ENCODE measurements around the gene PAPPA2. TPM values are rescaled to one million over a fixed set of nuclear protein-coding genes. Genes with fewer than 3 reads are reported as not detected.
"Not testable (repeated sequence)": the region's sequence is repeated elsewhere in the genome, so short reads cannot be mapped to it uniquely, and the experiment has no call there.

PAPPA2 gene
- total RNA-seq, 1 donor from 2014 or later, result 1.6 TPM

DNA sequence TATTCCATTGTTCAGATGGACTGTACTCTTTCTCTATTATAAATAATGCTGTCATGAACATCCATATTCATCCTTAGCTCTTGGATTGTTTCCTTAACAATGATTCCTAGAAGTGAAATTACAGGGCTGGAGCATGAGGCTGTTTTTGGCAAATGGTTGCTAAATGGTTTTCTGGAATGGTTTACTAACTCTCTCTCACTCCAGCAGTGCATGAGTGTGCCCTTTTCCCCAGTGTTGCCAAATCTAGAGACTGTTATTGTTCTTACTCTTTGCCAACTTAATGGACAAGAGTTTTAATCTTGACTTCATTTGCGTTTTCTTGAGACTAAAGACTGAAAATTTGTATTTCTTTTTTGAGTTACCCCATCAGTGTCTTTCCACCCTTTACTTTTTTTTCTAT, 113.0 kb downstream of the PAPPA2 start:
- ATAC-seq (no peak), DNase-seq (ENCODE audit: low spot score) (no peak)
- intact Hi-C loops (cut with DNase I), result no loop called here

DNA sequence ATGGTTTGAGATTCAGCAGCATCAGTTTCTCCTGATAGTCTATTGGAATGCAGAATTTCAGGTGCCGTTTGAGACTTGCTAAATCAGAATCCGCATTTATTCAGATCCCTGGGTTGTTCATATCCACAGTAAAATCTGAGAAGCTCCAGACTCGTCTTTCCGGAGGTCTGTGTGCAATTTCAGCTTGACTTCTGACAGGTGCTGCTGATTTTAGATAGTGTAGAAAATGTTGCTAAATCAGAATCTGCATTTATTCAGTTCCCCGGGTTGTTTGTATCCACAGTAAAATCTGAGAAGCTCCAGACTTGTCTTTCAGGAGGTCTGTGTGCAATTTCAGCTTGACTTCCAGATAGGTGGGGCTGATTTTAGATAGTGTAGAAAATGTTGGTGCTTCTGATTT, 113.7 kb downstream of the PAPPA2 start:
- intact Hi-C loops (cut with DNase I), result no loop called here
- DNase-seq (ENCODE audit: low spot score) (no peak), ATAC-seq (no peak)

GRCh38 chr1:176577646-176578197, 114.7 kb downstream of the PAPPA2 start:
- peak; percentile 66 for ATAC-seq
- intact Hi-C loops (cut with DNase I), result no loop called here
- DNase-seq (ENCODE audit: low spot score), result no peak

DNA sequence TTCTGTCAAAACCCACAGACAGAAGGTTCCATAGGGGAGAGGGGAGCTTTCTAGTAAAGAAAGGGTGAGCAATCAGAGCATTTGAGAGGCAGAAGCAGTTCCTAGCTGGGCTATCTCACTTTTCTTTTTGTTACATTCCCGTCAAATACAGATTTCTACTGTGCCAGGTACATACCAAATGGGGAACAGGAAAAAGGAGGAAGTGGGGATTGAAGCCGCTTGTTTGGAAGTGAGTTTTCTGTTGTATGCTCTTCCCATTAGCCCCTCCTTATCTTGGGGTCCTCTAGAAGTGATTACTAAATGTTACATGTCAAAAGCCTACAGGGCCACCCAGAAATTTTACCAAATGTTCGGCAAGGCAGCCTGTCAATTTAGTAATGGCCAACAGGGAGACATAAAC, 116.1 kb downstream of the PAPPA2 start:
- DNase-seq (ENCODE audit: low spot score), result no peak
- intact Hi-C loops (cut with DNase I), result no loop called here
- no peak for ATAC-seq

GRCh38 chr1:176595217-176595616, 132.2 kb downstream of the PAPPA2 start:
- no peak for DNase-seq (ENCODE audit: low spot score)

GRCh38 chr1:176601348-176601747, 138.4 kb downstream of the PAPPA2 start:
- DNase-seq (ENCODE audit: low spot score) (no peak), ATAC-seq (no peak)
- intact Hi-C loops (cut with DNase I), result no loop called here

More at GRCh38 chr1:176595217-176595616, 132.2 kb downstream of the PAPPA2 start:
- intact Hi-C loops (cut with DNase I), result no loop called here
- ATAC-seq, result no peak

GRCh38 chr1:176602388-176603004, 139.5 kb downstream of the PAPPA2 start:
- ATAC-seq (no peak), DNase-seq (ENCODE audit: low spot score) (no peak)
- intact Hi-C loops (cut with DNase I), result no loop called here

DNA sequence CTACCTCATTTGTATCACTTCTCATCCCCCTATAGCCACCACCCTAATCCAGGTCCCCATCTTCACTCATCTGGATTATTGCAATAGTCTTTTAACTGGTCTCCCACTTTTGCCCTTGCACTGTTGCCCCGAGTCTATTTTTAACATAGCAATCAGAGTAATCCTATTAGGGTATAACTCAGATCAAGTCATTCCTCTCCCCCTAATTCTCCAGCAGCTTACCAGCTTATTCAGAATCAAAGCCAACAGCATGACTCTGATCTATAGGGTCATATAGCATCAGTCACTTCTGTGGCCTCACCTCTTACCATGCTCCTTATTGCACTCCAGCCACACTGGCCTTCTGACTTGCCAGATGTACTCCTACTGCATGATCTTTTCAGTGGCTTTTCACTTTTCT, 140.7 kb downstream of the PAPPA2 start:
- intact Hi-C loops (cut with DNase I), result no loop called here
- DNase-seq (ENCODE audit: low spot score) (no peak), ATAC-seq (no peak)

DNA sequence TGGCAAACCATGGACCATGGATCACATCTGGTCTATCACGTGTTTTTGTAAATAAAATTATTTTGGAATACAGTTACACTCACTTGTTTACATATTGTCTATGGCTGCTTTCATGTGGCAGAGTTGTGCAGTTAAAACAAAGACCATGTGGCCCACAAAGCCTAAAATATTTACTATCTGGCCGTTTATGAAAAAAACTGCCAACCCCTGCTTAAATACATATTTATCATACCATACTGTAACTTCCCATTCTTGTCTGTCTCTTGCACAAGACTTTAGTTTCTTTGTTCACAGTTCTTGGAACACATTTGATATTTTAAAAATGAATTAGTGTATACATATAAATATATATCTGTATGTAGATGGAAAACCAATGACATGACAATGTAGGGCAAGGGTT, 141.5 kb downstream of the PAPPA2 start:
- intact Hi-C loops (cut with DNase I), result no loop called here
- ATAC-seq (no peak), DNase-seq (ENCODE audit: low spot score) (no peak)

DNA sequence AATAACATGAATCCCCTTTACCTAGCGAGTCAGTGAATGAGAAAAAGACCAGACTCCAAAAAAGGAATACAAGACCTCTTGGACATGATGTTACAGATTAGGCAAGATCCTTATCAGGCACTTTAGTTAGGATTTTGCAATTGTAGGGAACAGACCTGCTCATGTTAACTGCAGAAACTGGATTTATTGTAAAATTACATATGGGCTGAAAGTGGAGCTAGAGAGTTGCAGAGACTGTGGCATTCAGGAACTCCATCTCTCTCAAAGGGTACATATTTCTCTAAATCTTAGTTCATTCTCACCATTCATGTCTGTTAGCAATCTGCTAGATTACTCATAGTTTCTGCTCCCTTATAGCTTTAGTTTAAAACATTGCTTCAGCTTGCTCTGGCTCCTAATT, 142.2 kb downstream of the PAPPA2 start:
- intact Hi-C loops (cut with DNase I), result no loop called here
- DNase-seq (ENCODE audit: low spot score), result no peak
- no peak for ATAC-seq

GRCh38 chr1:176609556-176610408, 146.8 kb downstream of the PAPPA2 start:
- ATAC-seq, result no peak
- DNase-seq (ENCODE audit: low spot score), result no peak
- intact Hi-C loops (cut with DNase I), result no loop called here

DNA sequence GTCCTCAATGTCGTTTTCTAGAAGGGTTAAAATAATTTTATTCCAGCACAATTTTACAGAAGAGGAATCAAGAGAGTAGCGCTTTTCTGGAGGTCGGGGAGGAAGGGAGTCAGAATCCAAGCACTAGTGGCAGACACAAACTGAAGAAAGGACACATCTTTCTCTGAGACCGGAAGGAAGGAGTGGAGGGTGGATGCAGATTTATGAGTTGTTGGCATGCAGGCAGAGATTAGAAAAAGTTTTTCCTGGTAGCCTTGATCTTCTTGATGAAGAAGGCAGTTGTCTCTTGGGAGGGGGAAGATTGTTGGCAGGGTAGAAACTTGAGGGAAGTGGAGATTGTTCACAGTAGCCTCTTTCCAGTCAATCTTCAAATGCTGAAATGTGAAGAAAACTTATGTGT, 149.8 kb downstream of the PAPPA2 start:
- intact Hi-C loops (cut with DNase I), result no loop called here
- DNase-seq (ENCODE audit: low spot score) (no peak), ATAC-seq (no peak)

DNA sequence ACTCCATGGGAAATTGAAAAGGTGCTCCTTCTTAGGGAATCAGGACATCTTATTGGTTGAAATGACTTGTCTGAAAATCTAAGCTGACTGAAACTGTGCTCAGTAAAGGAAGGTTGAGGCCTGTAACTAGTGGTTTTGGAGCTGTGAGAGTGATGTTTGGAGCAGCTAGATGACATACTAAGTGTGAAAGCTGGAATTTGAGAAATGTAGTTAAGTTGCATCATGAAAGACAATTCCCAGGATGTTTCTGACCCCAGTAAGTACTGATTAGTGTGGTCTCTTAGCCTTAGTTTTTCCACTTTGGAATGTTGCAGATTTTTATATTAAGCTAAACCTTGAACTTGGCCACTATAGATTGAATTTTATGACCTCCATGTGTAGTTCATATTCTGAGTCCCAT, 154.9 kb downstream of the PAPPA2 start:
- ATAC-seq, result no peak
- intact Hi-C loops (cut with DNase I), result no loop called here
- DNase-seq (ENCODE audit: low spot score), result no peak

DNA sequence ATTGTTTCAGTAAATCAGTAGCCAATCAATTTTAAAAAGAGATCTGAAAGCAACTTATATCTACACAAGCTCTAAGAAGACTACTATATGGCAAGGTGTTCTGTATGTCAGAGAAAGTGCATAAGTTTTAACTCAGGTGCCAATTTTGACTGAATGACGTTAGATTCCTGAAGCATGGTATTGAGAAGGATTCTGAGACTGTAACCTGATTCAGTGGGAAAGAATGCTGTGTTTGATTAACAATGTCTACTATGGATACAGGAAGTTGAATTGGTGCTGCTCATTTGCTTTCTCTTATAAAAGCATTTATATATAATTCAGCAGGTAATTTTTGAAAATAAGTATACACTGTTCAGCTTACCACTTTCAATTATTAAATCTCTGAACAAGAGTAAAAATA, 156.3 kb downstream of the PAPPA2 start:
- intact Hi-C loops (cut with DNase I), result no loop called here
- ATAC-seq (no peak), DNase-seq (ENCODE audit: low spot score) (no peak)

DNA sequence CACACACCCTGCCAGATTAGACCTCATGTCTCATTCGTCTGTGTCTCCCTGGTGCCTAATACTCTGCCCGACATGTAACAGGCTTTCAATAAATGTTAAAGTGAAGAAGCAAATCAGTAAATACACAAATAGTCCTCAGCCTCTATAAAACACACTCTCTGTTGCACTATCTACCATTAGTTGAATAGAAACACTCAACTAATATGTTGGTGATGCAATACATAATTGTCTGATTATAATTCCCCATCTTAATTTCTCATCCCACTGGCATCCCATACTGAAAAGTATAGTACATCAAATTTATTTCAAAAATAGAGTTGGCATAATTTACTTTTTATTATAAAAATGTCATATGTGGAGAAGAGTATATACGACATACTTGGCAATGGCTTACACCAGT, 162.4 kb downstream of the PAPPA2 start:
- intact Hi-C loops (cut with DNase I), result no loop called here
- no peak for ATAC-seq
- no peak for DNase-seq (ENCODE audit: low spot score)

GRCh38 chr1:176626572-176627061, 163.6 kb downstream of the PAPPA2 start:
- no peak for ATAC-seq
- no peak for DNase-seq (ENCODE audit: low spot score)
- intact Hi-C loops (cut with DNase I), result no loop called here

- intact Hi-C loops (cut with DNase I), result no loop called here
- DNase-seq (ENCODE audit: low spot score), result no peak
- no peak for ATAC-seq
These were observed 165.8 kb downstream of the PAPPA2 start for GRCh38 chr1:176628775-176629174.

GRCh38 chr1:176634733-176635132, 171.8 kb downstream of the PAPPA2 start:
- intact Hi-C loops (cut with DNase I); DNase-seq (ENCODE audit: low spot score); ATAC-seq: not testable (repeated sequence)

- DNase-seq (ENCODE audit: low spot score) (no peak), ATAC-seq (no peak)
- intact Hi-C loops (cut with DNase I), result no loop called here
These were observed 175.9 kb downstream of the PAPPA2 start for GRCh38 chr1:176638713-176639526.
